Measurements from ENCODE around the gene TXNDC5. TPM values are rescaled to one million over a fixed set of nuclear protein-coding genes. Genes with fewer than 3 reads are reported as not detected.

Gene TXNDC5
- total RNA-seq, 2 donors from 2014 or later, result 18.0 to 42.5 TPM

- no peaks in the 10 kb centered on the region for H3K36me3 ChIP-seq (ENCODE audit: control insufficient read depth, insufficient read depth, low read length)
- no peak overlapping the region for H3K4me3 Mint-ChIP-seq
- H3K4me1 ChIP-seq (ENCODE audit: control insufficient read depth, insufficient read depth, low read length), result no peaks in the 10 kb centered on the region
- no peaks in the 10 kb centered on the region for H3K27me3 ChIP-seq (ENCODE audit: control insufficient read depth, insufficient read depth, low read length, poor library complexity, severe bottlenecking)
- no peaks in the 10 kb centered on the region for H3K27me3 Mint-ChIP-seq (ENCODE audit: insufficient read depth)
- no peak overlapping the region for H3K9ac ChIP-seq (ENCODE audit: extremely low read depth, low read length, poor library complexity, severe bottlenecking)
- no peaks in the 10 kb centered on the region for H3K9me3 ChIP-seq (ENCODE audit: control insufficient read depth, low read length)
- no peaks in the 10 kb centered on the region for H3K4me1 Mint-ChIP-seq
- no peaks in the 10 kb centered on the region for H3K36me3 Mint-ChIP-seq (ENCODE audit: low read depth)
- H3K27ac Mint-ChIP-seq, result no peak overlapping the region
- DNase-seq, result no peak
- peaks cover 4% of the 10 kb centered on the region for H3K9me3 Mint-ChIP-seq
- no peak overlapping the region for H3K27ac ChIP-seq (ENCODE audit: low read depth, low read length)
- no peak overlapping the region for H3K4me3 ChIP-seq (ENCODE audit: low read length)
- no peak for TF ChIP-seq CTCF (conservative IDR thresholded peaks at IDR 0.05)
- WGBS, 2 experiments (ENCODE audit: insufficient coverage in 1 of 2, insufficient read length in 1 of 2), result 75 to 79% methylated on average over 1 of the region's 1 CpG
Observed at GRCh38 chr6:7958464-7958863, 47.9 kb upstream of the TXNDC5 start.

- H3K27ac ChIP-seq (ENCODE audit: low read depth, low read length), result no peak overlapping the region
- no peaks in the 10 kb centered on the region for H3K36me3 ChIP-seq (ENCODE audit: control insufficient read depth, insufficient read depth, low read length)
- Mint-ChIP-seq H3K4me3 (no peak overlapping the region), H3K9me3 (peaks cover 6% of the 10 kb centered on the region), H3K4me1 (no peaks in the 10 kb centered on the region), H3K36me3 (ENCODE audit: low read depth) (no peaks in the 10 kb centered on the region), H3K27ac (no peak overlapping the region), H3K27me3 (ENCODE audit: insufficient read depth) (peaks cover 4% of the 10 kb centered on the region)
- WGBS, 2 experiments (ENCODE audit: insufficient coverage in 1 of 2, insufficient read length in 1 of 2), result 86 to 100% methylated on average over 1 of the region's 1 CpG
- no peaks in the 10 kb centered on the region for H3K27me3 ChIP-seq (ENCODE audit: control insufficient read depth, insufficient read depth, low read length, poor library complexity, severe bottlenecking)
- DNase-seq, result no peak
- no peaks in the 10 kb centered on the region for H3K9me3 ChIP-seq (ENCODE audit: control insufficient read depth, low read length)
- no peaks in the 10 kb centered on the region for H3K4me1 ChIP-seq (ENCODE audit: control insufficient read depth, insufficient read depth, low read length)
- H3K4me3 ChIP-seq (ENCODE audit: low read length), result no peak overlapping the region
- H3K9ac ChIP-seq (ENCODE audit: extremely low read depth, low read length, poor library complexity, severe bottlenecking), result no peak overlapping the region
- TF ChIP-seq CTCF (conservative IDR thresholded peaks at IDR 0.05), result no peak
Observed at GRCh38 chr6:7956257-7956656, 45.7 kb upstream of the TXNDC5 start.

GRCh38 chr6:7954477-7955200 is 44.1 kb upstream of the TXNDC5 start:
- H3K9me3 ChIP-seq (ENCODE audit: control insufficient read depth, low read length), result peaks cover 3% of the 10 kb centered on the region
- no peaks in the 10 kb centered on the region for H3K36me3 ChIP-seq (ENCODE audit: control insufficient read depth, insufficient read depth, low read length)
- Mint-ChIP-seq H3K27ac (no peak overlapping the region), H3K9me3 (peaks cover 14% of the 10 kb centered on the region), H3K27me3 (ENCODE audit: insufficient read depth) (peaks cover 7% of the 10 kb centered on the region), H3K36me3 (ENCODE audit: low read depth) (no peaks in the 10 kb centered on the region), H3K4me3 (no peak overlapping the region), H3K4me1 (no peaks in the 10 kb centered on the region)
- no peaks in the 10 kb centered on the region for H3K27me3 ChIP-seq (ENCODE audit: control insufficient read depth, insufficient read depth, low read length, poor library complexity, severe bottlenecking)
- no peak overlapping the region for H3K9ac ChIP-seq (ENCODE audit: extremely low read depth, low read length, poor library complexity, severe bottlenecking)
- WGBS, 2 experiments (ENCODE audit: insufficient coverage in 1 of 2, insufficient read length in 1 of 2), result 83 to 94% methylated on average over 4 of the region's 4 CpGs
- no peak for TF ChIP-seq CTCF (conservative IDR thresholded peaks at IDR 0.05)
- H3K4me1 ChIP-seq (ENCODE audit: control insufficient read depth, insufficient read depth, low read length), result no peaks in the 10 kb centered on the region
- no peak overlapping the region for H3K4me3 ChIP-seq (ENCODE audit: low read length)
- DNase-seq, result no peak
- no peak overlapping the region for H3K27ac ChIP-seq (ENCODE audit: low read depth, low read length)
